ENCODE results near the gene ADCY3.

DNA sequence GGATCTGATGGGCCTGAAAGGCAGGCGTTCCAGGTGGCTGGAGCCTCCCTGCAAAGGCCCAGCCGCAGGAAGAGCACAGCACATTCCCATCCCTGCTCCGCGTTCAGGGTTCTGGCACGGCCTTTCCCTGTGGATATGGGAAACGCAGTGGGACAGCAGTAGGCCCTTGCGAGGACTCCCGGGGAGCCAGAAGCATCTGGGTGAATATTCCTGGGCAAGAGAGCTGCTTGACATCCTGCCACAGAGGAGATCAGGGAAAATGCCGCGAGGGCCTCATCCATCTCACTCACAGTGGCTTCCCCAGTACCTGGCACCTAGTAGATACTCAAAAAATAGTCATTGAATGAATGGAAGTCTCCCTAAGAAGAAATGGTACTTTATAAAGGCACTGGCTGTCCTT is 3.1 kb upstream of the ADCY3 start:
- TF ChIP-seq, protein P1, sequence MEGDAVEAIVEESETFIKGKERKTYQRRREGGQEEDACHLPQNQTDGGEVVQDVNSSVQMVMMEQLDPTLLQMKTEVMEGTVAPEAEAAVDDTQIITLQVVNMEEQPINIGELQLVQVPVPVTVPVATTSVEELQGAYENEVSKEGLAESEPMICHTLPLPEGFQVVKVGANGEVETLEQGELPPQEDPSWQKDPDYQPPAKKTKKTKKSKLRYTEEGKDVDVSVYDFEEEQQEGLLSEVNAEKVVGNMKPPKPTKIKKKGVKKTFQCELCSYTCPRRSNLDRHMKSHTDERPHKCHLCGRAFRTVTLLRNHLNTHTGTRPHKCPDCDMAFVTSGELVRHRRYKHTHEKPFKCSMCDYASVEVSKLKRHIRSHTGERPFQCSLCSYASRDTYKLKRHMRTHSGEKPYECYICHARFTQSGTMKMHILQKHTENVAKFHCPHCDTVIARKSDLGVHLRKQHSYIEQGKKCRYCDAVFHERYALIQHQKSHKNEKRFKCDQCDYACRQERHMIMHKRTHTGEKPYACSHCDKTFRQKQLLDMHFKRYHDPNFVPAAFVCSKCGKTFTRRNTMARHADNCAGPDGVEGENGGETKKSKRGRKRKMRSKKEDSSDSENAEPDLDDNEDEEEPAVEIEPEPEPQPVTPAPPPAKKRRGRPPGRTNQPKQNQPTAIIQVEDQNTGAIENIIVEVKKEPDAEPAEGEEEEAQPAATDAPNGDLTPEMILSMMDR (optimal IDR thresholded peaks at IDR 0.05 in 1 of 3, IDR thresholded peaks at IDR 0.05 in 1 of 3, conservative IDR thresholded peaks at IDR 0.05 in 1 of 3; ENCODE audit: extremely low read depth in 1 of 3, insufficient read depth in 2 of 3, low read length in 3 of 3): no peak
- no peak for TF ChIP-seq EZH2 (IDR thresholded peaks at IDR 0.05; ENCODE audit: low read length)

All from keratinocyte (primary cell).